Fibroblast of lung (primary cell): ENCODE data around the gene CCDC127.

Experiments used
- CTCF ChIP-seq, 2 donors: IDR thresholded peaks in 1 of 2; conservative IDR thresholded peaks in 1 of 2; 1 replicate in 1 of 2; 2 replicates in 1 of 2; pipeline ENCODE4 v1.5.1; 2011 to 2012; ENCODE audit warnings: low read length in 2 of 2, control low read depth in 1 of 2, inconsistent platforms in 1 of 2, low read depth in 1 of 2, mild to moderate bottlenecking in 1 of 2
- EZH2 ChIP-seq: IDR thresholded peaks from 2 replicates; pipeline ENCODE4 v1.5.1; 2012; ENCODE audit warnings: low read length, control low read depth, mild to moderate bottlenecking; ENCODE audit errors: missing control alignments

- TF ChIP-seq EZH2, result no peak
- TF ChIP-seq CTCF (conservative IDR thresholded peaks at IDR 0.05 in 1 of 2, IDR thresholded peaks at IDR 0.05 in 1 of 2; ENCODE audit: low read depth in 1 of 2, low read length in 2 of 2), result no peak
Measured at GRCh38 chr5:154826-155225, 63.1 kb downstream of the CCDC127 start.
